22Rv1 (cell line): ENCODE data around the gene CDH22.

Experiments used
- H3K27ac ChIP-seq: fragments of 450-650 bp; 2 replicates; pipeline ENCODE4 v1.5.1; 2017
- CTCF ChIP-seq: fragments of 450-650 bp; IDR thresholded peaks from 2 replicates; pipeline ENCODE4 v1.5.1; 2017; ENCODE audit warnings: mild to moderate bottlenecking
- ZFX ChIP-seq: fragments of 450-650 bp; IDR thresholded peaks from 2 replicates; pipeline ENCODE4 v1.6.1; 2017; ENCODE audit warnings: antibody characterized with exemption, borderline replicate concordance

Gene CDH22

GRCh38 chr20:46291401-46291800 lies 16.9 kb downstream of the CDH22 start:
- no peak overlapping the region for H3K27ac ChIP-seq
- TF ChIP-seq CTCF (no peak), ZFX (no peak)

DNA sequence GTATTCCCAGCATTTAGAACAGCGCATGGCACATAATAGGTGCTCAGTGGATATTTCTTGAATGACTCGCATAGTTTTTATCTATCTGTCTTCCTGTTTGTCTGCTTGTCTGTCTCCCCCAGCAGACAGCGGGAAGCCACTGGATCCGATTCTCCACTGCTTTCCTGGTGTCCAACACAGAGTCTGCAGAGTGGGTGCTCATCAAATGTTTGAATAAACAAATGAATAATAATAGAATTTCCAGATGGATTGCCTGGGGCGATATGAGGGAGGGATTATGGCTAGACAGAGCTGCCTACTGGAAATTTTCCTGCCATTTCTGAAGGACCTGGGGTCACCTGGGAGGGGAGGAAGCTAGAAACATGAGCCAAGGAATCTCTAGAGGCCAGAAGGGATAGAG lies 18.9 kb downstream of the CDH22 start:
- no peak for TF ChIP-seq ZFX
- no peak for TF ChIP-seq CTCF
- H3K27ac ChIP-seq = no peak overlapping the region

- TF ChIP-seq CTCF (no peak), ZFX (no peak)
- no peak overlapping the region for H3K27ac ChIP-seq
These were observed 21.3 kb downstream of the CDH22 start for GRCh38 chr20:46286977-46287376.

- TF ChIP-seq ZFX = no peak
- no peak for TF ChIP-seq CTCF
- no peak overlapping the region for H3K27ac ChIP-seq
These were observed 21.9 kb downstream of the CDH22 start for GRCh38 chr20:46286382-46286781.

- TF ChIP-seq CTCF = no peak
- no peak for TF ChIP-seq ZFX
- no peak overlapping the region for H3K27ac ChIP-seq
These were observed 22.6 kb downstream of the CDH22 start for GRCh38 chr20:46285740-46286139.

DNA sequence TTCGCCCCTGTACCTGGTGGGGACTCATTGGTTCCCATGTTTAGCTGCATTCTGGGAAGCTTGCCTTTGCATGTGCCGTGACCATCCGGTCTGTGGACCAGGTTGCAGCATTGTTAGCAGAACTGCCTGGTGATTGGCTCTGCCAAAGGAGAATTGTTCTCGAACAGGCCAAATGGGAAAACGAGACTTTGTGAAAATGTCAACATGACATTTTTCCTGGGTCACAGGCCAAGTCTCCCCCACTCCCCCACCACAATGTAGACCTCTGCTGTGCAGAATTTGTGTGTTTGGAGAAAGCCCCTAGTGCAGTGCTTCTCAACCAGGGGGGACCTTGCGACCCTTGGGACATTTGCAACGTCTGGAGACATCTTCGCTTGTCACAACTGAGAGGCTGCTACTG lies 23.2 kb downstream of the CDH22 start:
- H3K27ac ChIP-seq = no peak overlapping the region
- no peak for TF ChIP-seq ZFX
- no peak for TF ChIP-seq CTCF

- TF ChIP-seq ZFX (no peak), CTCF (no peak)
- H3K27ac ChIP-seq = no peak overlapping the region
These were observed 24.3 kb downstream of the CDH22 start for GRCh38 chr20:46284040-46284427.
